Stimulated activated CD4-positive, alpha-beta T cell treated with anti-CD3 and anti-CD28 coated beads, Interleukin-2, amount 100 ng/mL, for 4 hours (primary cell): Measurements from ENCODE around the gene SOD2.
"Not testable (repeated sequence)": the region's sequence is repeated elsewhere in the genome, so short reads cannot be mapped to it uniquely, and the experiment has no call there.

Experiments
- DNase-seq: peaks from one replicate; pipeline ENCODE4 v3.0.0-alpha.2; 2020; ENCODE audit warnings: low read depth

SOD2 gene

GRCh38 chr6:159693128-159693893 is at the start of gene SOD2:
TSS of gene SOD2 (minus strand) at chr6:159693241. CDS start at chr6:159693167, 74 bp downstream.
- DNase-seq = peak; percentile 66

DNA sequence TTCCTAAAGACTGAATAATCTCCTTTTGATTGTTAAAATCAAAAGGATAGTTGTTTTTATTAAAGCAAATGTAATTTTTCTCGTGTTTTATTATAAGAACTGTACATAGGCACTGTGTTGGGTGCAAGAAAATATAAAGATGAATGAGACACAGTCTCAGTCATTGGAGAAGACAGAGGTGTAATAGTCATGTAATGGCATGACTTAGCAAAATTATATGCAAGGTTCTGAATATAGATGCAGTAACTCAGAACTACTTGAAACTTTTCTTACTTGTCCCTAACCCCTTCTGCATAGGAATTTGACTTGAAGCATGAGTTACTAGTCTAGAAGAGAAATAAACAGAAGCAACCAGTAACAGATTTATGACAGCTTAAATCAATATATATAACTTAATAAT is 49.1 kb upstream of the SOD2 start:
- no peak for DNase-seq

DNA sequence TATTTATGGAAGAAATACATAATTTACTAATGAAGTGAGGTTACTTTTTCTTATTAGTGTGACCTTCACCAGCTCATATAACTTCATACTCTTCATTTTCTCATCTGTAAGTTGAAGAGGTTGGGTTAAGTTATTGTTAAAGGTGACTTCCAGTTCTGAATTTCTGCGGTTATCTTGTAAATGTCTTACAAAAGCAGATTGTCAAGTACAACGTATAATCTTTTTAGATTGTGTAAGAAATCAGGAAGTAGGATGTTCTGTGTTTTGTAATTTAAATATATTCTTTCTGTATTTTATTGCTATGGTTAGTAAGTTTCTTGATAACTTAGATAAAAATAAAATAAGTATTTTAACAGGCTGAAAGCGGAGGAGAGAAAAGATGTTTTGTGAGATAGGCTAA is 46.3 kb upstream of the SOD2 start:
- no peak for DNase-seq

DNA sequence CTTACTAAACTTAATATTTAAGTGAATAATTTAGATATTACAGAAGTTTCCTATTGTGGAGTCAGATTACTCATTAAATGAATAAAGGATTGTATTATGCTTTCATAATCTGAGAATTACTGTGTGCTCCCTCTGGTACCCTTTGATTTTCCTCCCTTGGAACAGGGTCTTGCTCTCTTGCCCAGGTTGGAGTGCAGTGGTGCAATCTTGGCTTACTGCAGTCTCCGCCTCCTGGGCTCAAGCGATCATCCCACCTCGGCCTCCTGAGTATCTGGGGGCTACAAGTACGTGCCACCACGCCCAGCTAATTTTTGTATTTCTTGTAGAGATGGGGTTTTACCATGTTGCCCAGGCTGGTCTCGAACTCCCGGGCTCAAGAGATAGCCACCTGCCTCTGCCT is 43.9 kb upstream of the SOD2 start:
- no peak for DNase-seq

DNA sequence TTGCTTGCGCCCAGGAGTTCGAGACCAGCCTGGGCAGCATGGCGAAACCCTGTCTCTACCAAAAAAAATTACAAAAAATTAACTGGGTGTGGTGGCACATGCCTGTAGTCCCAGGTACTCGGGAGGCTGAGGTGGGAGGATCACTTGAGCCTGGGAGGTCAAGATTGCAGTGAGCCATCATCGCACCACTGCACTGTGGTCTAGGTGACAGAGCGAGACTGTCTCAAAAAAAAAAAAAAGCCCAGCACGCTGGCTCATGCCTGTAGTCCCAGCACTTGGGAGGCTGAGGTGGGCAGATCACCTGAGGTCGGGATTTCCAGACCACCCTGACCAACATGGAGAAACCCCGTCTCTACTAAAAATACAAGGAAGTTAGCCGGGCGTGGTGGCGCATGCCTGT is 40.4 kb upstream of the SOD2 start:
- not testable (repeated sequence) for DNase-seq

GRCh38 chr6:159732550-159732949 is 39.5 kb upstream of the SOD2 start:
- not testable (repeated sequence) for DNase-seq

GRCh38 chr6:159730332-159730676 is 37.3 kb upstream of the SOD2 start:
- no peak for DNase-seq

GRCh38 chr6:159729598-159730331 is 36.7 kb upstream of the SOD2 start:
- DNase-seq = no peak

DNA sequence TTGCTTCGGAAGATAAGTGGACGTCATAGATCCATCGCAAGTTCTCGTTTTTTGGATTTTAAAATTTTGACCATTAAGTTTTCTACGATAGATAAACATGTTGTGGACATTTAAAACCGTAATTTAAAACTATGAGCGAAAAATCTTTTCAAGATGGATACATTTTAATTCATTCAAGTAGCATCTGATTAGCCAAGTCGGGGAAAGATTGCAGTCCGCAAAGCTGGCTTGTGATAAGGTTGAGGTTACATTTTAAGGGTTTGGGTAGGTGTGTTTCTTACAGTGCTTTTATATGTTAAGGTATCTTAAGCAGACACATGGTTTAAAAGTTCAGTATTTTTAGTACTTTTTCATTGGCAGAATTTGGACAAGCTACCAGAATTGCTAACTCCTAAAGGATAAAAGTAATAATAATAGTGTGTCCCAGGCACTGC is 35.5 kb upstream of the SOD2 start:
- DNase-seq = no peak

DNA sequence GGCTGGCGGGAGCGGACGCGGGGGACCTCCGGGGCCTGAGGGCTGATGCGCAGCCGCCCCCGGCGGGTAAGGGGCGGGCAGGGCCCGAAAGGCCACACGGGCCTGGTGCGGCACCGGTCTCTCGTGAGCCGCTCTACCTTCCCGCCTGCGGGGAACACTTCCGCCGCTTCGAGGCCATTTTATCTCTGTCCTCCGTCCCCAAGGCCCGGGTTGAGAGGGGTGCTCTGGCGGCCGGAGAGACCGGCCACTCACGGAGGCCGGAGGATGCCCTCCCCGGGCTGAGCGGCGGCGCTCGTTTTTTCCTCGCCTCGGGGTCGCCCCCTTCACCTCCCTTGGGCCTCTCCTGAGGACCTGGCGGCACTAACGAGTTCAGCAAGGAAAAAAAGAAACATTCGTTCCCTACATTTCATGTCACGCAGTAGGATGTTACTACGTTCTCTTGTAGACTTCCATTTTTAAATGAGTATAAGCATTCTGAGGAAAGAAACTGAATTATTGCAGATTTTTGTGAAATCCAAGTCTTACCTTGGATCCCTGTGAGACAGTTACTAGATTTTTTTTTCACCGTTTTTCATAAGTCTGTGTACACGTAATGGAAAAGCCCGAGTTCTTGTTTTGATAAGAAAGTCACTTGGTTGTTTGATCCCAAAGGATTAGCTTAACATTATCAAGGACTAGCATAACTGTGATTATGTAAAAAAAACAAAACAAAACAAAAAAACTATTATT is 34.8 kb upstream of the SOD2 start:
- no peak for DNase-seq

DNA sequence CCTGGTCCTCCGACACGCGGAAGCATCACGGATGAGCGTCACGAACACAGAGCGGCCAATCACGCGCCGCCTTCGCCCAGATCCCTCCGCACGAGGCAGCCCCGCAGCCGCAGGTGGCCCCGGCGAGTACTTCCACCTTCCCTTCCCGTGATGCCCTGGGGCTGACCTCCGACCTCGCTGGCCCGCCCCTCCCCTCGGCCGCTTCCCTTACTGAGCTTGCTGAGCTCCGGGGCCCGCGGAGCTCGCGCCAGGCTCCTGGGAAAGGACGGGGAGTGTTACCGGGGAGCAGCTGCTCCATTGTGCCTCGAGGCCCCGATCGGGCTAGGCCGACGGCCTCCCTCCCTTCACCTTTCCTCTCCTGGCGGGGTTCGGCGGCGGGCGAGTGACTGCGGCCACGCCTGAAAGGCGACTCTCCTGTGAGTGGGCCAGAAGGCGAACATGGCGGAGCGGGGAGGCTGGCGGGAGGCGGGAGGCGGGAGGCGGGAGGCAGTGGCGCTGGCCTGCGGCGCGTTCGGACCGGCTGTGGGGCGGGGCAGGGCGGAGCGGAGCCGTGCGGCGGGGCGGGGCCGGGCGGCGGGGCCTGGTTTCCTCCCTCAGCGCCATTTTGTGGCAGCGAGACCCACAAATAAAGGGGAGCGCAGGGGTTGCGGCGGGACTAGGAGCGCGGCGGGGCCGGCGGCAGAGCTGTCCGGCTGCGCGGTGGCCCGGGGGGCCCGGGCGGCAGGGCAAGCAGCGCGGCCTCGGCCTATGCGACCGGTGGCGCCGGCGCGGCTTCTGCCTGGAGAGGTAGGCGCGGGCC is 34.1 kb upstream of the SOD2 start, which contains the start of gene WTAP:
Gene WTAP, plus strand, starts transcription at position 589 of the 799 bp plus-strand sequence. CDS start 8,760 bp downstream, outside the sequence.
- peak; percentile 97 for DNase-seq

DNA sequence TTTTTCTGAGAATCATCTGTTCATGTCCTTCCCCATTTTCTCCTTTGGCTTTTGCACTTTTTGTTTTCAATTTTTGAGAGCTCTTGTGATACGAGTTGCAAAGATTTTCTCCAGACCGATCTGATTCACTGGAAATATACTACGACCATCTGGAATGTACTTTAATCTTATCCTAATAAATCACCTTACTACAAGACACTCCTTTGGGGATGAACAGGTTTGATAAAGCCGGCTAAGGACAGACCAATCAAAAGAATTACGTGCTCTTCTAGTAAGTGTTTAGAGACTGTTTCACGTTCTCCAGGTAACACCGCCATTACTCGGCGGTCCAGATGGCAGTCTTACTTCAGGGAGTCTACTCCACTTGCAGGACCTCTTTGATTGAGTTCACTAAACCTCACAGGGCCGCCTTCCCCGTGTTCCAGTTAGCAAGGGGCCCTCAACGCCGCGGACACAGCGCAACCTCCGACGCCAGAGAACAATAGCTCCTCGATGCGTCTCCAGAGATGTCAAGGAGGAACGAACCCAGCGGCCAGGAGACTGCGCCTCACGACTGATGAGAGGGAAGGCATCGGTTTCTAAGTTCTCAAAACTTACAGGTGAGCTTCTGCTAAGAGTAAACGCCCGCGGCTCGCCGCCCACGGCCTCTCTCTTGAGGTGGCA is 33.3 kb upstream of the SOD2 start:
- no peak for DNase-seq

DNA sequence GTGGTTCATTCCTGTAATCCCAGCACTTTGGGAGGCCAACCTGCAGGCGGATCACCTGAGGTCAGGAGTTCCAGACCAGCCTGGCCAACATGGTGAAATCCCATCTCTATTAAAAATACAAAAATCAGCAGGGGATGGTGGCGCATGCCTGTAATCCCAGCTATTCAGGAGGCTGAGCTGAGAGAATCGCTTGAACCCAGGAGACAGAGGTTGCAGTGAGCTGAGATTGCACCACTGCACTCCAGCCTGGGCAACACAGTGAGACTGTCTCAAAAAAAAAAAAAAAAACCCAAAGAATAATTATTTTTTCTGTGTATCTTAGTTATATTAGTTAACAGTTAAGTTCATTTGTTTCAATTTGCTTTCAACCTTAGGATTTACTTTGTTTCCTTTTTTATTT is 32.2 kb upstream of the SOD2 start:
- DNase-seq = not testable (repeated sequence)

- DNase-seq = no peak
Measured at GRCh38 chr6:159724778-159725177, 31.7 kb upstream of the SOD2 start.

GRCh38 chr6:159723259-159723658 is 30.2 kb upstream of the SOD2 start:
- DNase-seq = no peak

DNA sequence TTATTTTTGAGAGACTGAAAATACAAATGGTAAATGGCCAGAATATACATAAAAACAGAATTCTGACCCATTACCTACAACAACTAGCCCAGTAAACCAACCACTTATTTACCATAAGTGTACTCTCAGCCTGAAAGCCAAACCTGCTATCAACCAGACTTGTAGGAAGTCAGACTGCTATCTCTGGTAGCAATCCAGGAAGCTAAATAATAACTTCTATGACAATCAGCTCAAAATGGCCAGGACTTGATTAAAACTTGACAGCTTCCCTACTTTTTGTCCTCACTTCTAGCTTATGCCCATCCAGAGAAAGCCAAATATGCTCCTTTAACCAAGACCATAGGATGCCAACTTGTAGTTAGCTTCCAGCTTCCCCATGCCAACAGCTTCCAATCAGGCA is 29.6 kb upstream of the SOD2 start:
- DNase-seq = no peak

GRCh38 chr6:159721981-159722380 is 28.9 kb upstream of the SOD2 start:
- DNase-seq = not testable (repeated sequence)

DNA sequence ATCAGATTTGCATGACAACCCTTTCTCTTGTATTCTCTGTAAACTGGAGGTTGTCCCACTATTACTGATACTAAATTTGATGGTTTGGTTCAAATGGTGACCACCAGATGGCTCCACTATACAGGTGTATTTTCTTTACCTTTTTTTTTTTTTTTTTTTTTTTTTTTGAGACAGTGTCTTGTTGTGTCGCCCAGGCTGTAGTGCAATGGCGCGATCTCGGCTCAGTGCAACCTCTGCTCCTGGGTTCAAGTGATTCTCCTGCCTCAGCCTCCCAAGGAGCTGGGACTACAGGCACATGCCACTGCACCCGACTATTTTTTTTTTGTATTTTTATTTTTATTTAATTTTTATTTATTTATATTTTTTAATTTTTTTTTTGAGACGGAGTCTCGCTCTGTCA is 27.7 kb upstream of the SOD2 start:
- peak; percentile 35 for DNase-seq

DNA sequence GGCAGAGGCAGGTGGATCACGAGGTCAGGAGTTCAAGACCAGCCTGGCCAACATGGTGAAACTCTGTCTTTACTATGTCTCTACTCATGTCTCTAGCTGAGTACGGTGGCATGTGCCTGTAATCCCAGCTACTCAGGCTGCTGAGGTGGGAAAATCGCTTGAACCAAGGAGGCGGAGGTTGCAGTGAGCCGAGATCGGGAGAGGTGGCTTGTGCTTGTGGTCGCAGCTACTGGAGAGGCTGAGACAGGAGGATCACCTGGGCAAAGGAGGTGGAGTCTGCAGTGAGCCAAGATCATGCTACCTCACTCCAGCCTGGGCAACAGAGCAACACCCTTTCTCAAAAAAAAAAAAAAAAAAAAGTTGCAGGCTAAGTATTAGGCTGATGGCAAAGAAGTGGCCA is 26.2 kb upstream of the SOD2 start:
- DNase-seq = no peak

GRCh38 chr6:159718634-159719033 is 25.6 kb upstream of the SOD2 start:
- DNase-seq = no peak
